KG1 (cell line): ENCODE results near the gene SLC35A2.

ENCODE experiments used
- DNase-seq: peaks from one replicate; lab custom pipeline; 2025; lab: John Stamatoyannopoulos, UW

SLC35A2 gene

DNA sequence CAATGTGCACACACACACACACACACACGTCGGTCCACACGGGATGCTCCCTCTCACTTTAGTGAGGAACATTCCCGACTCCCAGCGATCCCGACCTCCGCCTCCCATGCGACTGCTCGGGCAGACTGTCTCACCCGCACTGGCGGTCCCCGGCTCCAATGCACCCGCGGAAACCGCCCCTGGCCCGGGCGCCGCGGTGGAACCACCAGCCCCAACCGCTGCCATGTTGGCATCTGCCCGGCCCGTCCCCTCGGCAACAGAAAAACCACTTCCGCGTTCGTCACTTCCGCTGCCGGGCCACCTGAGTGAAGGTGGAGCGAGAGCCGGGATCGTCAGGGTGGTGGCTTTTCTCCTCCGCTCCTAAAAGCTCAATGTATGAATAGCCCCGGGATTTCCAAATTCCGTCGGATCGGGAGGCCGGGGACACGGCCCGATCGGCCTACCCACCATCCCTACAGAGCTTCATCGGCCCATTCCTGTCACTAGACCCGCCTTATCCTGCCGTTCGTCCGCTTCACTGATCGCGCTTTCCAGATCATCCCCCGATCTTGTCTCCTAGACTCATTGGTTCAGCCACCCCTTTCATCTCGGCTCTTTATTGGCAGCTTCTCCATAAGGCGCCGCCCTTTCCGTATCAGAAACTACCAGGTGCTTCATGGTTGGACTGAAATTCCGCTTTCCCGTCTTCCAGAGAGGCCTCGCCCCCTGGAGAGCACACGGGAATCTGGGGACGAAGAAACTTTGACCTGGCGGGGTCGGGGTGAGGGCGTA lies at the start of gene SLC35A2:
SLC35A2 (minus strand) TSS at position 235 of the 771 bp plus-strand sequence; CDS start at position 225, 10 bp downstream.
- peak; percentile 51 for DNase-seq

DNA sequence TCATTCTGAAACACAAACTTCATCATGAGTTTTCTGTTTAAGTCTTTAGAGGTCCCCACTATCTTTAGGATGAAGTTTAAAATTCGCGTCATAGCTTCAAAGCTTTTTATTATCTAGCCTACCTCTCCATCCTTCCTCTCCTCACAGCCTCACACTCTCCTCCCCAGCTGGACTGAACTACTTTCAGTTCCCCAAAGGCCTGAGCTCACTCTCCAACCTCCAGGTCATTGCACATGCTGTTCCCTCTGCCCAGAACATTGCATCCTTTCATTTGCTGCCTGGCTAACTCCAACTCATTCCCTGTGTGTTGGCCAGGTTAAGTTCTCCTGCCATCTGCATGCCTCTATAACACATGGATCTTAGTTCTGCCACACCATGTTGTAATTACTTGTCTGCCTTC lies 48.8 kb upstream of the SLC35A2 start:
- DNase-seq, result no peak

- DNase-seq, result no peak
Observed at GRCh38 chrX:48958635-48959094, 47.2 kb upstream of the SLC35A2 start.

DNA sequence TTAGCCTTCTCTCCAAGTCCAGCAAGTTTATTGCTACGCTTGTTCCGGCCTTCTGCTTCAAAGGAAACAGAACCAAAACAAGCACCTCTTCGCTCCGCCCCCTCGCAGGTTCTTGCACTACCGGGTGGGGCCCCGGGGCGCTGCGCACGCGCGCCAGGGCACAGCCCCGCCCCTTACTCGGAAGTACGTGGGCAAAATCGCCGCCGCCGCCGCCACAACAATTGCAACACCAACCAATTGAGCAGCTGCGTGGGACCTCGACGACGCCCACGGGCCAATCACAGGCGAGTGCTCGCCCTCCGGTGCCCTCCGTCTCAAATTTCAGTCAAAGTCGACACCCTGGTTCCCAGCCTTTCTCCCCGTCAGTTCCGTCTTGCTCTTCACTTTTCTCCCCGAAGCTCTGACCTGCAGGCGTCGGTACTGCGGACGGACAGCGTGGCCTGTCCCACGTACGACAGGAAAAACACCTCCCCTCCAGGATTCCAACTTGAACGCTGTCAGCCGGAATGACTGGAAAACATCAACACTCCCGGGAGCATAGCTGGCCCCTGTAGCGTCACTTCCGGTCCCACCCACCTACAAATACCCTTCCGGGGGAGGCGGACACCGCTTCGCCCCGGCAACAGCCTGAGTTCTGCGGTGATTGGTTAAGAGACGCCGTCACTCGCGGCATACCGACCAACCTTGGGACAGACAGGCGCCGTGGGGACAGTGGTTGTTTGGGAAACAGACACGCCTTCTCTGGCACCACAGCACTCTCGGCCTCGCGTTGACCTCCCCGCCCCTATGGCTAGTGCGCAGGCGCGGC lies 46.6 kb upstream of the SLC35A2 start:
- peak; percentile 75 for DNase-seq

- DNase-seq, result no peak
Observed at GRCh38 chrX:48957477-48957826, 46.0 kb upstream of the SLC35A2 start, which contains the start of gene OTUD5. TSS of gene OTUD5 (minus strand) at chrX:48957607. CDS start at chrX:48957570, 37 bp downstream.

GRCh38 chrX:48956728-48957414 lies 45.4 kb upstream of the SLC35A2 start:
- DNase-seq, result no peak

DNA sequence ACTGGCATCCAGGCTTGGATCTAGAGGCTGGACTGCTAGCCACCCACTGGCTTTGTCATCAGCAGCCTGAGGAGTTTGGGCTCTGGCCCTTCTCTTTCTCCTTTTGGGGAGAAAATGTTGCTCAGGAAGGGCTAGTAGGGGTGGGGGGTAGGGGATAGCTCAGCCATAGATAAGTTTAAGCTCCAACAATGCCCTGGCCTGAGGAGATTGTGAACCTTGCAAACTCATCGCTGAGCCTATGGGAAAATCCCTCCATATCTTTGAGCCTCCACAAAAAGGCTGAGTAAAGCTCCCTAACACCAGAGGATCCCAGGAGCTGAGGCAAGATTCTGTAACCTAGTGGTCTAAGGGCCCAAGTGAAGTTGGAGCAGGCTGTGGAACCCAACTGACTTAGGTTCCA lies 37.1 kb upstream of the SLC35A2 start:
- DNase-seq, result no peak

DNA sequence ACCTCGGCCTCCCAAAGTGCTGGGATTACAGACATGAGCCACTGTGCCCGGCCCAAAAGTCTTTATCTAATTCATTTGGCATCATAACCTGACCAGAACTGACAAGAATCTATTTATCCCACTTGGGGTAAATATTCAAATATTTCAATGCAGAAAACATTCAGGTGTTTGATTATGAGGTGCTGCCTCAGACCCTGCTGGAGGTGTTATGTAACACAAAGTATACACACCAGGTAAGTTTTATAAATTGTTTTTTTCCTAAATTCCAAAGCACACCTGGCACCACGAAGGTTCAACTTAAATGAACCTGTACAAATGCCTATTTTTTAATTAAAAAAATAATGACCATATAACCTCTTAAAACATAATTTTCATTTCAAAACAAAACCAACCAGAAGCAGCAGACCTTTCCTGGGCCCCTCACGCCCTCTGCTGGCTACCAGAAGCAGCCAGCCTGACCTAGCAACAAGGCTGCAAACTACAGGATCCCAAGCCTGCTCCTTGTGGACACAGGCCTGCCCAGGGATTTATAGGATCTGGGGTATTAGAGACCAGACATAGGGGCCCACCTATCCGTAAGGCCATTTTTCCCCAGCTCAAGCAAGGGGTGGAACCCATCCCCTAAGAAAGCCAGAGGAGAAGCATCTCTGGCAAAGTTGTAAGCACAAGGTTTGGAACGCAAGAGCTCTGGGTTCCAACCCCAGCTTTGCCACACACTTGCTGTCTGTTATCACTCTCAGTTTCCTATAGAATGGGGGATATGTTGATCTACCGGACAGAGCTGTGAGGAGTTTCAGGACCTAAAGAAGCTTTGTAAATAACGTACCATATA lies 34.3 kb upstream of the SLC35A2 start:
- no peak for DNase-seq

GRCh38 chrX:48942895-48943294 lies 31.4 kb upstream of the SLC35A2 start:
- DNase-seq, result no peak

DNA sequence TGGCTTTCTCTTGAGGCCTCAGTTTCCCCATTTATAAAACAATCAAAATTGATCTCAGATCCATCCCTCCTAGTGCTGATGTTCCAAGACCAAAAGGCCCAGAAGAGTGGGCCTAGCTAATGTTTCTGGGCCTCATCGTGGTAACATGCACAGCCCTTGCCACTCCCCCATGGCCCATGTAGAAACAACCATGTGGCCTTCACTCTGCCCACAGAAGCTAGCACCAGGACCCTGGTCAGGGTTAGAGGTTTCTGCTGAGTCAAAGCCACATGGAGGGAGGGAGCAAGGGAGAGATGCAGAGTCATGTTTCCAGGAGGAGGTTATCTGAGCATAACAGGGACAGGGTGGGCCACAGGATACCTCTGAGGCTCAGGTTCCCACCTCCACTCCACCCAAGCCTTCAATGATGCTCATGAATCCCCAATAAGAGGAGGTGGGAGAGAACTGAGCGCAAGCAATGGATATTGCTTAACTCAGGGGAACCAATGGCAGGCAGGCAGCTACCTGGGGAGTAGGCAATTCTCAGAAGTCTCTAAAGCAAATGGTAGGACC lies 29.0 kb upstream of the SLC35A2 start:
- DNase-seq, result no peak

DNA sequence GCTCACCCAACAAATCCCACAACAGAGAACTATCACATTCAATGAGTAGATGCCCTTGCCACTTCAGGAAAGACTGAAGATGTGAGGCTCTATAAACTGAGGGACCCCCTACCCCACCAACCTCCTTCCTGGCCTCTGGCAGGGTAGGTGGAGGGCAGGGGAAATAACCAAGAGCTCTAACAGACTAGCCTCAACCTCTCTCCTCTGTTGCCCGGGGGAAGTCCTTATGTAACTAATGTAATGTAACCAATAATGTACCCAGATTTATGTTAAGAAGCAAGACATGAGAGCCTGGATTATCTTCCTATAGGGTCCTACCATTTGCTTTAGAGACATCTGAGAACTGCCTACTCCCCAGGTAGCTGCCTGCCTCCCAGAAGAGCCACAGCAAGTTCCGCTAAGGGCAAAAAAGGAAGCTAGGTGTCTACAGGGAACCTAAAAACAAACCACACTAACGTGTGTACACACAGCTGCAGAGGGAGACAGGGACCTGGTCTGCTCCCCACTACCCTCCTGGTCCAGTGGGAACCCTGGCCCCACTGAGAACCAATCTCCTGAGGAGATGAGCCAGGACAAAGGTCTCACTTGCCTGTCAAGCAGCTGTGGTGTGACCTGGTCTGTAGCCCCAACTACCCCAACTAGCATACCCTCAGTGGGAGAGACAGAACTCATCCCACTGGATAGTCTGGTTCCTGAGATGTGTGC lies 28.2 kb upstream of the SLC35A2 start:
- no peak for DNase-seq

DNA sequence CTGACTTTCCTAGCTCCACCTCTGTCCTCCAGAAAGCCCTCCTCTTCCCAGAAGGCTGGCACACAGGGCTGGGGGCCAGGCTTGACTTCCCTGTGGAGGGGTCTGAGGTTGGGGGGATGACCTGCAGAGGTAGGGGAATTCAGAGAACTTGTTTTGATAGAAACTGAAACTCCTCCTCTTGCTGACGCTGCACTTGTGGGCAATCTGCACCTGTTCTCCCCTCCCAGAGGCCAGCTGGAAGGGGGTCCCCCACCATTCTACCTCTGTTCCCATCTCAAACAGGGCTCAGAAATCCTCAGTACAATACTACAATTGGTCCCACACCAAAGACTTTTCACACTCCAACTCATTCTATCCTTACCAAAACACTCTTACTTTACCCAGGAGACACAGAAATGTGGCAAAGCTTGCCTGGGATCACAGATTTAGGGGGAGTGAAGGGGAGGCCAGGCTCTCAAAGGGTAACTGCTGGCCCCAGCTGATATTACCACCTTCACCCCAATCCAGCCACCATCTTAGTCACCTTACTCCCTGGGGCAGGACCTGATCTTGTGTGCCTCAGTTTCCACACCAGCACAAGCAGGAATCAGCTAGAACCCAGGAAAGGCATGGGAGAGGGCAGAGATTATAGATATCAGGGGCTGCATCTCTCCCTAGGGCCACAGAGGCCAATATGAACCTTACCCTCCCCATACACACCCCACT lies 27.4 kb upstream of the SLC35A2 start:
- no peak for DNase-seq

DNA sequence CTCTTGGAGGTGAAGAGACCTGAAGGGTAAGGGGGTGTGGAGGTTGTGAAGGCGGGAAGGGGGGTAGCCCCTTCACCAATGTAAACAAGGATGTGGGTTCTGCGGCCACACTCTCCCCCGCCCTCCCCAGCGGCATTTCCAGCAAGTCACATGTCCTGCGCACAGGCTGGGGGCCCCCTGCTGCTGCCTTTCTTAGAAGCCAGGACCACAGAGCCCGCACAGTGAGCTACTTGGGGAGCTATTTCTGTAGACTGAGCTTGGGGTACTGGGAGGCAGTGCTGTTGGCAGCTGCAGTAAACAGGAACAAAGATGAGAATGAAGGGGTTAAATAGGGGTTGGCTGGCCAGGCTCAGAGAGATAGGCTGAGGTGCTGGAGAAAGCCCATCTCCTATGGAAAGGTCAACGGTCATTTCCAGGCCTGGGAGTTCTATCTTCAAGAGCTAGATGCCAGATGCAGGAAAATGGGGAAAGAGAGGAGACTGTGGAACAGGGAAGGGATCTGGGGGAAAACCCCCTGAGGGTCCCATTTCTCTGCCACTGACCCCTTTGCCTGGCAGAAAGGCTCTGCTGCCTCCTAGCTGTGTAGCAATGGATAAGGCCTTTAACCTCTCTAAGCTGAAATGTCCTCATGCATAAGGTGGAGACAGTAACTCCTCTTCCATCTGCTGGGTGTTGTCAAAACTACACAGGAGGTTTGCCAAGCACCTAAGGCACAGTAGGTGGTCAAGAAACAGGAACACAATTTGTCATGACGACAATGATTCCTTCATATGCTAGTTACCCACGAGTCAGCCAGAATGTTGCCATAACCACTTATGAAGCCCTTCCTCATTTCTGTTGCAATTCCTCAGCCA lies 25.8 kb upstream of the SLC35A2 start:
- DNase-seq, result peak; percentile 52

DNA sequence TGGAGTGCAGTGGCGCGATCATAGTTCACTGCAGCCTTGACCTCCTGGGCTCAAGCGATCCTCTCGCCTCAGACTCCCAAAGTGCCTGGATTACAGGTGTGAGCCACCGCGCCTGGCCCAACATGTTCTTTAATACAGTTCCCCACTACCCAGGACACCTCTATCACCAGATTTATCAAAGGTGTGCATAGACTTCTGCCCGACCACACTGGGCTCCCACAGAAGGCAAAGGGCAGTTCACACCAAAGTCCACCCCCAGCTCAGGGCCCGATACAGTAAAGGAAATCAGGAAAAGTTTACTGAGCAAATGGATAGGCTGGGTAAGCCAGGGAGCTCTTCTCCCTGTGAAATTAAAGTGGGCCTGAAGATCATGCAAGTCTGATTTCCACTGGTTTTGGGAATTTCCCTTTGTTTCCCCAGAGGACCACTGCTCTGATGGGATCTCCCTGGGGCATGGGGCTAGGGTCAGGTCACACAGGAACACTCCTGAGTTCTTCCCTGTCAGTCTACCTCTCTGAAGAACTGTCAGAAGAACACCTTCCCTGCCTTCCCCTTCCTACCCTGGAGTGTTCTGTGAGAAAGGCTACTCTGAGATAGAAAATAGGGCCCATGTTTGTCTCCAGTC lies 25.1 kb upstream of the SLC35A2 start:
- no peak for DNase-seq

- no peak for DNase-seq
Observed at GRCh38 chrX:48935301-48935670, 23.8 kb upstream of the SLC35A2 start.

DNA sequence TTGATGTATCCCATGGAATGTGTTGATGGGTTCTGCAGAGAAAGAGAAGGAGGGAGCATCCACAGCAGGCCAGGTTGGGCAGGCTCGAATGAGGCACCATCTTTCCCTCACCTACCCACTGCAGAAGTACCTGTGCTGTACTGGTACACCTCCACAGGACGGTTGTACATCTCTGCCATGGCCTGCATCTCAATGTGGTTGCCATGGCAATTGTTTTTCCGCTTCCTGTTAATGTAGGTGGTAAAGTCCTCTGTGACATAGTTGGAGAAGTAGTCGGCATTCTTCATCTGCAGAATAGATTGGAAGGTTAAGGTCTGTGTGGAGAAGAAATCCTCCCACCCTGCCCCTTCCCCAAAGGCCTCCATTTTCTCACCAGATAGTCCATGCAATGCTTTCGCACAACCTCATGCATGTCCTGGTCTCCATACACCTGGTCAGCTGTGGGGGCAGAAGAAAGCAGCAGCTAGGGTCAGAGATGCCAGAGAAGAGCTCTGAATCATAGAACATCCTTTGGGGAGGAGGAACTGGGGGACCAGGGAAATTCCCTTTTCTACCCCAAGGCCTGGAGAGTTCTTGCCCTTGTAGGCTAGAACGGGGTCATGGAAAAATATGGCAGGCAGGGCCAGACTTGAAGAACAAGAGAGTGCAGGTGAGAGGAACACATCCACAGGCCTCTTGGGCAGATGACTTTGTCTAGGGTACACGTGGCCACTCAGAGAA lies 23.3 kb upstream of the SLC35A2 start:
- DNase-seq, result no peak

GRCh38 chrX:48933757-48934156 lies 22.3 kb upstream of the SLC35A2 start:
- no peak for DNase-seq
